T-cell (primary cell): ENCODE data around the gene LRP1B. TPM values are rescaled to one million over a fixed set of nuclear protein-coding genes. Genes with fewer than 3 reads are reported as not detected.

Experiments used
- ATAC-seq, 4 experiments: fragments of 200-7000 bp in 3 of 4; fragments of 150-1000 bp in 1 of 4; cut with Tn5 transposase; replicated peaks in 1 of 4; 1 replicate in 3 of 4; 2 replicates in 1 of 4; pipeline ENCODE4 v1.10.0; 2021; ENCODE audit warnings: moderate library complexity in 3 of 4, mild to moderate bottlenecking in 2 of 4, moderate number of reproducible peaks in 1 of 4
- CTCF ChIA-PET, 2 donors: fragments of 300-600 bp; sonication (Branson Sonifier 250); formaldehyde crosslinking; loops; one replicate each; lab custom pipeline; 2022; ENCODE audit warnings: antibody characterized with exemption in 2 of 2; lab: Charles Lee
- POLR2A ChIA-PET, 2 donors: fragments of 300-600 bp; sonication (Branson Sonifier 250); formaldehyde crosslinking; loops; one replicate each; lab custom pipeline; 2022; ENCODE audit warnings: antibody characterized with exemption in 2 of 2; lab: Charles Lee
- DNase-seq, 35 experiments: peaks; one replicate each; pipeline versions ENCODE4 v3.0.0 to v3.0.0-alpha.2; 2013 to 2023
- H3K27ac ChIP-seq: one replicate; pipeline ENCODE4 v1.5.1; 2013; ENCODE audit warnings: low read length
- H3K27me3 ChIP-seq, 2 experiments: replicated peaks in 1 of 2; 1 replicate in 1 of 2; 2 replicates in 1 of 2; pipeline versions ENCODE4 v1.6.1 to v1.7.0; 2013; ENCODE audit warnings: low read length in 1 of 2, mixed read lengths in 1 of 2; ENCODE audit not compliant: control insufficient read depth in 2 of 2, insufficient read depth in 2 of 2; ENCODE audit errors: extremely low read depth in 1 of 2
- H3K36me3 ChIP-seq, 2 donors: 1 replicate in 1 of 2; 2 replicates in 1 of 2; pipeline versions ENCODE4 v1.6.1 to v1.7.0; 2013; ENCODE audit warnings: low read length in 1 of 2; ENCODE audit not compliant: control insufficient read depth in 2 of 2, insufficient read depth in 1 of 2; ENCODE audit errors: extremely low read depth in 1 of 2
- H3K4me1 ChIP-seq, 2 experiments: 1 replicate in 1 of 2; 2 replicates in 1 of 2; pipeline versions ENCODE4 v1.6.1 to v1.7.0; 2013; ENCODE audit warnings: low read length in 2 of 2, mixed read lengths in 1 of 2; ENCODE audit not compliant: insufficient read depth in 2 of 2, control insufficient read depth in 1 of 2; ENCODE audit errors: extremely low read depth in 1 of 2
- H3K4me3 ChIP-seq, 2 donors: 1 replicate in 1 of 2; 2 replicates in 1 of 2; pipeline versions ENCODE4 v1.5.1 to v1.7.0; 2013; ENCODE audit warnings: mild to moderate bottlenecking in 2 of 2, low read length in 1 of 2, moderate library complexity in 1 of 2; ENCODE audit not compliant: control insufficient read depth in 1 of 2; ENCODE audit errors: extremely low read depth in 1 of 2
- H3K9me3 ChIP-seq: 2 replicates; pipeline ENCODE4 v1.7.0; 2013
- H3K27ac Mint-ChIP-seq, 2 donors: one replicate each; pipeline ENCODE4 v1.8.0; 2020 to 2021; ENCODE audit warnings: mild to moderate bottlenecking in 2 of 2, mixed read lengths in 2 of 2
- H3K27me3 Mint-ChIP-seq, 2 donors: one replicate each; pipeline ENCODE4 v1.8.0; 2021 to 2022; ENCODE audit warnings: mixed read lengths in 2 of 2
- H3K36me3 Mint-ChIP-seq: one replicate; pipeline ENCODE4 v1.8.0; 2021; ENCODE audit warnings: mixed read lengths
- H3K4me1 Mint-ChIP-seq, 3 donors: one replicate each; pipeline ENCODE4 v1.8.0; 2020 to 2022; ENCODE audit warnings: mixed read lengths in 3 of 3, mild to moderate bottlenecking in 1 of 3
- H3K4me3 Mint-ChIP-seq, 3 donors: one replicate each; pipeline ENCODE4 v1.8.0; 2020 to 2022; ENCODE audit warnings: mild to moderate bottlenecking in 3 of 3, mixed read lengths in 3 of 3, moderate library complexity in 3 of 3
- H3K9me3 Mint-ChIP-seq, 3 donors: one replicate each; pipeline ENCODE4 v1.8.0; 2020 to 2022; ENCODE audit warnings: mixed read lengths in 3 of 3
- WGBS: methylation state at CpG from one replicate; pipeline ENCODE4 v1.1.5; 2013; ENCODE audit warnings: missing lambda C conversion rate; ENCODE audit not compliant: insufficient coverage; 5-methylcytosine and 5-hydroxymethylcytosine counted together
- total RNA-seq, 35 experiments: library from RNA in 6 of 35; stranded (reverse) in 6 of 35; fragments of 120-200 nt in 1 of 35; gene quantifications; one replicate each; pipeline versions ENCODE4 v1.2.1 to v1.2.4 and lab custom pipeline; 2013 to 2026

LRP1B gene
- total RNA-seq, 5 donors from 2014 or later (not counting 1 experiment from before 2014, with no cell fraction given): not detected

DNA sequence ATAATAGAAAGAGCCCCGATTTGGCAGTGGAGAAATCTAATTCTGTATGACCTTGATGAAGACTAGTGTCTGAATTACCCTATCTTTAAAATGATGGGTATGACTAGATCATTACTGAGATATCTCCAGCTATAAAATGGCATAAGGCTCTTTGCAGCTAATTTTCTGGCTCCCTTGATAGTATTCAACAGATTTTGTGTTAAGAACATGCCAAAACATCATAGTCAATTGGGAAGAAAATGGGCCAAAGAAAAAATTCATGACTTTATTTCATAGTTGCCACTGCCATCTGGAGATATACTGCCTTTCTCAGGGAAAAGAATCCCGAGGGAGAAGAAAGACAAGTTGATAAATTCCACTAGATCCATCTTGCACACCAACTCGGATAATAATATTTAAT lies 1618.7 kb downstream of the LRP1B start:
- ChIA-PET POLR2A (no interaction called here), CTCF (no interaction called here)
- no peaks in the 10 kb centered on the region for H3K9me3 ChIP-seq
- Mint-ChIP-seq H3K36me3 (no peaks in the 10 kb centered on the region), H3K4me1 (no peaks in the 10 kb centered on the region), H3K27ac (no peak overlapping the region), H3K4me3 (no peak overlapping the region), H3K9me3 (peaks cover 0 to 20% (median 15%) of the 10 kb centered on the region in 3 donors), H3K27me3 (no peaks in the 10 kb centered on the region)
- no peaks in the 10 kb centered on the region for H3K36me3 ChIP-seq
- DNase-seq (no peak), ATAC-seq (no peak)
- H3K27me3 ChIP-seq: no peaks in the 10 kb centered on the region
- no peaks in the 10 kb centered on the region for H3K4me1 ChIP-seq
- H3K27ac ChIP-seq: no peak overlapping the region
- H3K4me3 ChIP-seq: no peak overlapping the region
- WGBS: no CpG with 5 or more reads among the region's 3 CpGs

DNA sequence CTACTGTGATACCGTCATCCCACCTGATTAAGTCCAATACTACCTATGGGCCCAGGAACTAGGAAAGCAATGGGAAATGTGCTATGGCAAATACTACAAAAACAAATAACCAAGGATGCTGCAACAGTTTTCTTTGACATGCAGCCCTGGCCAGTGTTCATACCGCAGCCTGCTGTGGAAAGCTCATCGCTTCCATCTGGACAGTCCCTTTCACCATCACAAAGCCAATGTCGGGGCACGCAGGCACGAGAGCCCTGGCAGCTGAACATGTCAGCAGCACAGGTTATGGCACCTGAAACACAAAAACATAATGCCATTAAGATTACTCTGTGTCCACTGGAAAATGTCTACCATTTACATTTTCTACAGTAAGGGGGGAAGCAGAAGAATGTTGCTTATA lies 1621.1 kb downstream of the LRP1B start:
- H3K4me3 Mint-ChIP-seq: no peak overlapping the region
- peaks cover 0 to 20% (median 15%) of the 10 kb centered on the region in 3 donors for H3K9me3 Mint-ChIP-seq
- no peaks in the 10 kb centered on the region for H3K27me3 Mint-ChIP-seq
- no peaks in the 10 kb centered on the region for H3K36me3 Mint-ChIP-seq
- no peak overlapping the region for H3K27ac Mint-ChIP-seq
- Histone ChIP-seq H3K9me3 (no peaks in the 10 kb centered on the region), H3K27ac (no peak overlapping the region), H3K4me3 (no peak overlapping the region), H3K27me3 (no peaks in the 10 kb centered on the region), H3K36me3 (no peaks in the 10 kb centered on the region), H3K4me1 (no peaks in the 10 kb centered on the region)
- H3K4me1 Mint-ChIP-seq: no peaks in the 10 kb centered on the region
- ChIA-PET CTCF (no interaction called here), POLR2A (no interaction called here)
- DNase-seq: no peak
- no peak for ATAC-seq
- WGBS: 90% methylated on average over 5 of the region's 6 CpGs

DNA sequence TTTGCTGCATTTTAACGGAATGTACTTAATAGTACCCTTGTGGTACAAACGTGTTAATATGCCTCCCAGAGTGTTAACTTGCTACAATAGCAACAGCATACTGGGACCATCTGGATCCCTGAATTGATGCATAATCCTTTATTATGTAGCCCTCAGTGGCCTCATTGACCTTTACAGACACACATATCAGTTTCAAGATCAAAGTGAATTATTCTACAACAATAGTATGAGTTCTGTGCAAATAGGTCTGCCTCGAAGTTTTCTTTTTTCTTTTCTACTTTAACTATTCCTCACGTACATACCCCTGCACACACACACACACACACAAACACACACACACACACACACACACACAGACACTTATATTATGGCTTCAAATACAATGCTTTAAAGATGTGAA lies 1622.1 kb downstream of the LRP1B start:
- no CpG with 5 or more reads among the region's 4 CpGs for WGBS
- Mint-ChIP-seq H3K4me3 (no peak overlapping the region), H3K36me3 (no peaks in the 10 kb centered on the region), H3K27me3 (no peaks in the 10 kb centered on the region), H3K27ac (no peak overlapping the region), H3K4me1 (no peaks in the 10 kb centered on the region), H3K9me3 (peaks cover 0 to 20% (median 15%) of the 10 kb centered on the region in 3 donors)
- Histone ChIP-seq H3K4me3 (no peak overlapping the region), H3K27me3 (no peaks in the 10 kb centered on the region), H3K36me3 (no peaks in the 10 kb centered on the region), H3K27ac (no peak overlapping the region), H3K9me3 (no peaks in the 10 kb centered on the region), H3K4me1 (no peaks in the 10 kb centered on the region)
- DNase-seq (no peak), ATAC-seq (no peak)
- ChIA-PET CTCF (no interaction called here), POLR2A (no interaction called here)

DNA sequence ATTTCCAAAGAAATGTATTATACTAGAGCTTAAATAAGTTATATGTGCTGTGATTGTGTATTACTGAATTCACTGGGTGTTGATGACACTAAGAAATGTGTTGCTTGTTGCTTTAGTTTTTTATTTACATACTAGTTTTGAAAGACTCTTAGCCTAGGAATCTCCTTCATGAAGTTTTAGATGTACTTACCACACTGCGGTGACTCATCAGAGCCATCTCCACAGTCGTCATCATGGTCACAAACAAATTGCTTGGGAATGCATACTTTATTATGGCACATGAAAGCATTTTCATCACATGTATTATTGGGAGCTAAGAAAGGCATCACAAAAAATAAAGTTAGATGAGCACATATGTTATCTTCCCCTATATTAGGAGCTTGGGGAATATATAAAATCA lies 1624.2 kb downstream of the LRP1B start:
- no peak for ATAC-seq
- no peak for DNase-seq
- ChIA-PET POLR2A (no interaction called here), CTCF (no interaction called here)
- no CpG with 5 or more reads among the region's 2 CpGs for WGBS
- Histone ChIP-seq H3K36me3 (no peaks in the 10 kb centered on the region), H3K4me3 (no peak overlapping the region), H3K27me3 (no peaks in the 10 kb centered on the region), H3K27ac (no peak overlapping the region), H3K4me1 (no peaks in the 10 kb centered on the region), H3K9me3 (no peaks in the 10 kb centered on the region)
- Mint-ChIP-seq H3K4me3 (no peak overlapping the region), H3K9me3 (peaks cover 0 to 15% (median 12%) of the 10 kb centered on the region in 3 donors), H3K36me3 (no peaks in the 10 kb centered on the region), H3K4me1 (no peaks in the 10 kb centered on the region), H3K27ac (no peak overlapping the region), H3K27me3 (no peaks in the 10 kb centered on the region)

DNA sequence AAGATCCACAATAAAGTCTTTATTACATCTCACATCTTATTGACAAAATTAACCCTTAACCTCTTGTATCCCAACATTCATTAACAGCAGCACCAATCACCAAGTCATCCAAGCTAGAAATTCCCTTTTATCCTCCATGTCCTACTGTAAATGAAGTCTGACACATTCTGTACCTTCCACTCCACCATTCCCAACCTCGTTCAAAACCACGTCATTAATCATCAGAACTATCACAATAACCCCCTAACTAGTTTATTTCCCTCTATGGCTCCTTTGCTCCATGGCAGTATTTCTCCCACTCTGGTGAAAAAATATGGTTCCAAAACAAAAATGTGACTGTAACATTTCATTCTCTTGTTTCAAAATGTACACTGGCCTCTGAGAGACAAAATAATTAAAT lies 1626.2 kb downstream of the LRP1B start:
- H3K36me3 Mint-ChIP-seq: no peaks in the 10 kb centered on the region
- ChIA-PET CTCF (no interaction called here), POLR2A (no interaction called here)
- H3K4me1 ChIP-seq: no peaks in the 10 kb centered on the region
- ATAC-seq (no peak), DNase-seq (no peak)
- peaks cover 0 to 12% (median 7%) of the 10 kb centered on the region in 3 donors for H3K9me3 Mint-ChIP-seq
- H3K27ac Mint-ChIP-seq: no peak overlapping the region
- H3K27me3 Mint-ChIP-seq: no peaks in the 10 kb centered on the region
- H3K4me3 ChIP-seq: no peak overlapping the region
- no peaks in the 10 kb centered on the region for H3K36me3 ChIP-seq
- H3K27me3 ChIP-seq: no peaks in the 10 kb centered on the region
- H3K27ac ChIP-seq: no peak overlapping the region
- no peak overlapping the region for H3K4me3 Mint-ChIP-seq
- H3K9me3 ChIP-seq: no peaks in the 10 kb centered on the region
- 80% methylated on average over 1 of the region's 2 CpGs for WGBS
- no peaks in the 10 kb centered on the region for H3K4me1 Mint-ChIP-seq

GRCh38 chr2:140502951-140503630 lies 1627.7 kb downstream of the LRP1B start:
- no peaks in the 10 kb centered on the region for H3K9me3 ChIP-seq
- no CpG with 5 or more reads among the region's 6 CpGs for WGBS
- H3K36me3 Mint-ChIP-seq: no peaks in the 10 kb centered on the region
- H3K4me3 Mint-ChIP-seq: no peak overlapping the region
- no peak overlapping the region for H3K27ac ChIP-seq
- POLR2A ChIA-PET: no interaction called here
- H3K36me3 ChIP-seq: no peaks in the 10 kb centered on the region
- CTCF ChIA-PET: no interaction called here
- no peaks in the 10 kb centered on the region for H3K4me1 Mint-ChIP-seq
- H3K9me3 Mint-ChIP-seq: peaks cover 0 to 8% (median 3%) of the 10 kb centered on the region in 3 donors
- H3K4me1 ChIP-seq: no peaks in the 10 kb centered on the region
- ATAC-seq (no peak), DNase-seq (no peak)
- H3K27me3 ChIP-seq: no peaks in the 10 kb centered on the region
- no peak overlapping the region for H3K4me3 ChIP-seq
- H3K27ac Mint-ChIP-seq: no peak overlapping the region
- H3K27me3 Mint-ChIP-seq: no peaks in the 10 kb centered on the region

DNA sequence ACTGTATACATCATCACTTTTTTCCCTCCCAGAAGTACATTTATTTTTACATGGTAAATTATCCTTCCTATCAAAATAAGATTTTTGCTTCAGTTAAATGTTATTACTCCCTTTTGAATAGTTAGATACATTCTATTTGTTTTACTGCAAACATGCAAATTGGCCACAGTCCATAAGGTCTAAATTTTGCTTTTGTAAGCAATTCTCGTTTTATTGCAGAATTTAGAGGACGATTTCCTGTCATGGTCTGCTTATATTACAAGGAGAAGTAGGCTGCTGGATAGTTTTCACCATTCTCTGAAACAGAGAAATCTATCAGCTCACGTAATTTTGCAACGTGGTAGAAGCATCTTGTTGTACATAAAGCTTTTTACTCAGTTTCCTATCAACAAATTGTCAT lies 1632.5 kb downstream of the LRP1B start:
- Histone ChIP-seq H3K27me3 (no peaks in the 10 kb centered on the region), H3K9me3 (no peaks in the 10 kb centered on the region), H3K27ac (no peak overlapping the region), H3K36me3 (no peaks in the 10 kb centered on the region), H3K4me1 (no peaks in the 10 kb centered on the region), H3K4me3 (no peak overlapping the region)
- Mint-ChIP-seq H3K36me3 (no peaks in the 10 kb centered on the region), H3K27ac (no peak overlapping the region), H3K9me3 (peaks cover 3 to 8% (median 3%) of the 10 kb centered on the region in 3 donors), H3K4me3 (no peak overlapping the region), H3K27me3 (no peaks in the 10 kb centered on the region), H3K4me1 (no peaks in the 10 kb centered on the region)
- CTCF ChIA-PET: no interaction called here
- DNase-seq (no peak), ATAC-seq (no peak)
- POLR2A ChIA-PET: no interaction called here
- 60% methylated on average over 1 of the region's 4 CpGs for WGBS
